Stomach (tissue), 9 donors: ENCODE measurements around the gene CYTH2. TPM values are rescaled to one million over a fixed set of nuclear protein-coding genes. Genes with fewer than 3 reads are reported as not detected.
A peak's percentile ranks its signal among the peaks of the same experiment; 100 is the strongest.

Source experiments
- DNase-seq, 2 donors: peaks; one replicate each; pipeline versions ENCODE4 v3.0.0 to v3.0.0-alpha.2; 2013 to 2019
- H3K27ac ChIP-seq, 5 donors: fragments of 200-600 bp in 4 of 5; sonication (generic) in 4 of 5; one replicate each; pipeline ENCODE4 v1.5.1; 2013 to 2019; ENCODE audit warnings: mild to moderate bottlenecking in 1 of 5, moderate library complexity in 1 of 5
- H3K27me3 ChIP-seq, 3 donors: fragments of 200-600 bp; sonication (generic); one replicate each; pipeline ENCODE4 v1.5.1; 2017 to 2019; ENCODE audit warnings: mixed run types in 1 of 3
- H3K36me3 ChIP-seq, 4 donors: fragments of 200-600 bp; sonication (generic); 1 replicate in 3 of 4; 2 replicates in 1 of 4; pipeline ENCODE4 v1.5.1; 2016 to 2019
- H3K4me1 ChIP-seq, 4 donors: fragments of 200-600 bp; sonication (generic); one replicate each; pipeline ENCODE4 v1.5.1; 2016 to 2019
- H3K4me3 ChIP-seq, 4 donors: fragments of 200-600 bp; sonication (generic) in 3 of 4; one replicate each; pipeline ENCODE4 v1.5.1; 2016 to 2019; ENCODE audit warnings: mild to moderate bottlenecking in 1 of 4
- H3K9me3 ChIP-seq, 4 donors: fragments of 200-600 bp; sonication (generic); one replicate each; pipeline ENCODE4 v1.5.1; 2016 to 2019
- CTCF ChIP-seq, 7 experiments: fragments of 450-650 bp in 4 of 7; fragments of 200-600 bp in 3 of 7; sonication (generic) in 3 of 7; IDR thresholded peaks; one replicate each; pipeline ENCODE4 v1.5.1; 2016 to 2019; ENCODE audit warnings: antibody characterized with exemption in 7 of 7, control low read depth in 2 of 7, mild to moderate bottlenecking in 1 of 7
- EP300 ChIP-seq: sonication (generic); formaldehyde crosslinking; IDR thresholded peaks from one replicate; pipeline ENCODE4 v1.6.1; 2017; ENCODE audit warnings: antibody characterized with exemption
- POLR2A ChIP-seq, 4 donors: fragments of 450-650 bp; IDR thresholded peaks; one replicate each; pipeline ENCODE4 v1.6.1; 2016; ENCODE audit warnings: antibody characterized with exemption in 4 of 4, control low read depth in 2 of 4, mild to moderate bottlenecking in 1 of 4, moderate library complexity in 1 of 4
- POLR2AphosphoS5 ChIP-seq, 3 donors: sonication (generic); formaldehyde crosslinking; IDR thresholded peaks; one replicate each; pipeline ENCODE4 v1.6.1; 2016; ENCODE audit warnings: antibody characterized with exemption in 3 of 3
- WGBS, 5 donors: extraction: QIAGEN DNeasy Blood & Tissue Kit in 3 of 5; methylation state at CpG; one replicate each; pipeline versions ENCODE4 v1.1.5 to v1.1.7; 2013 to 2018; 5-methylcytosine and 5-hydroxymethylcytosine counted together
- intact Hi-C: fragments of 100-400 bp; cut with DNase I; formaldehyde crosslinking; loops from one replicate; pipeline ENCODE4 v1.15.1; 2023; ENCODE audit warnings: low total_unique reads
- polyA plus RNA-seq, 3 donors: library from polyadenylated mRNA; stranded (reverse); fragments of 200-250 nt; gene quantifications; one replicate each; pipeline ENCODE4 v1.2.3, GENCODE V29; 2013
- total RNA-seq, 5 donors: library from RNA; depleted of rRNA; stranded (reverse); fragments of >200 nt; gene quantifications; one replicate each; pipeline versions ENCODE4 v1.1.0 to v1.2.3, GENCODE V29; 2014 to 2016
- donor health status: healthy with polysubstance abuse.
- donor health status: Bipolar disorder and iron deficiency.
- donor health status: healthy.

CYTH2 gene
- total and polyA plus RNA-seq, 8 donors: 39.3 to 229 (median 69.4) TPM

DNA sequence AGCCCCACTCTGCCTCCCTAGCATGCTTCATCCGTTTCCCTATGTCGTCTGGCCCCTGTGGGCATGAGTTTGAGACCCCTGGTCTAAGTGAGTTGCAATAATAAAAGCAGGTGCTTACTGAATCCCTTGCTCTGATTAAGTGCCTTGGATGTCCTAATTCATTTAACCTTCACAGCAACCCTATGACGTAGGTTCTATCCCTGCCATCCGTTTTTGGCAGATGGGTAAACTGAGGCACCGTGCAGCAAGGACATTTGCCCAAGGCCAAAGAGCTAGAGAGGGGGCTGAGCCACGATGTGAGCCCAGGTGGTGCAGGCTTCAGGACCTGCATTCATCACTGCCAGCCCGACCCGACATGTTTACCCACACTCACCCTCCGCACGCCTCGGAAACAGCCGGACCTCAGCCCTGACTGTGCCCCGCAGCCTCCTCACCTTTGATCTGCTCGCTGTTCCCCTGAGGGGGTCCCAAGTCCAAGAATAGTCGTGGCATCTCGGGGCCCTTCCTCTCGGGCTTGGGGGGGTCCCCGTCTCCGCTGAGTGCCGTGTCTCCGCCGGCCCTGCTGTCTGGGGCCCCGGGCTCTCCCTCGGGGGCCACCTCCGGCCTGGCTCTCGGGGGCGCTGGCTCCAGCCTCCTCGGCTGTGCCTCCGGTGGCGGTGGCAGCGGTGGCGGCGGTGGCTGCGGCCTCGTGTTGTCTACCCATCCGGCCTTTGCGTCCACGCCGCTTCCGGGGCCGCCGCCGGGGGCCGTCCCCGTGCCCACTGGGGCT lies 28.0 kb downstream of the CYTH2 start:
- Histone ChIP-seq H3K4me1 (peaks cover 30 to 71% (median 58%) of the 10 kb centered on the region in 4 donors), H3K27me3 (peaks cover 0 to 60% (median 29%) of the 10 kb centered on the region in 3 donors), H3K27ac (no peak overlapping the region), H3K36me3 (no peaks in the 10 kb centered on the region), H3K9me3 (no peaks in the 10 kb centered on the region), H3K4me3 (peak overlapping the region in 1 of 4 donors; percentile 5)
- intact Hi-C loops: no loop called here
- TF ChIP-seq EP300: no peak
- no peak for TF ChIP-seq CTCF (IDR thresholded peaks at IDR 0.05)
- no peak for TF ChIP-seq POLR2AphosphoS5 (IDR thresholded peaks at IDR 0.05)
- TF ChIP-seq POLR2A (IDR thresholded peaks at IDR 0.05): no peak
- peak in 1 of 2 donors; percentile 37 for DNase-seq
- 29 to 54% (median 48%) methylated on average over 22 to 45 of the region's 45 CpGs for WGBS, 5 donors

DNA sequence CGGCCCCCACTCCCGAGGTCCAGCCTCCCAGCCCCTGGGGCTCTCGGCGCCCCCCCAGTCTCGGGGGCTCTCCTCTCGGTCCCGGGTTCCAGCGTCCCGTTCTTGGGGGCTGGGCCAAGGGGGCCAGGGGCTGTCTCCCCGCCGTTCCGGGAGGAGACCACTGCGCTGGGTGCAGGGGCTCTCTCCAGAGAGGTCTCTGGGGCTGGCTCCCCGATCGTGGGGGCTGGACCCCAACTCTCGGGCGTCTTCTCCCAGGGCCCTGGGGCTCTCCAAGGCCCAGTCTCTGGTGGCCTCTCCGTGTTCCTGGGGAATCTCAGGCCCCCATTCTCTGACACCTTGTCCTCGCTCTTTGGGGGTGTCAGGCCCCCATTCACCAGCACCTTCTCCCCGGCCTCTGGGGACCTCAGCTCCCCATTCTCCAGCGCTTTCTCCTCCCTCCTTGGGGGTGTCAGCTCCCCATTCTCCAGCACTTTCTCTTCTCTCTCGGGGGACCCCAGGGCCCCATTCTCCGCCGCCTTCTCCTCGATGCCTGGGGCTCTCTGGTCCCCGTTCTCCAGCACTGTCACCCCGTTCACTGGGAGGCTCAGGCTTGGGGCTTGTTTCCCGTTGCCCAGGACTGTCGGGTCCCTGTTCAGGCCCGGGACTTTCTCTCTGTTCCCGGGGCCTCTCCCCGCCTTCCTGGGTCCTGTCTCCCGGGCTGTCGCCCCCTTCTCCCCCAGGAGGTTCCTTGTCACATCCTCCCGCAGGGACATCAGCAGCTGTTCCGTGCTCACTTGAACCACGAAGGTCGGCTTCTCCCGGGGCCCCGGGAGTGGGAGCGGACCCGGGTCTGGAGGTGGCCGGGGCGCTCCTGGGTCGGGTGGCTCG lies 28.8 kb downstream of the CYTH2 start:
- Histone ChIP-seq H3K4me1 (peaks cover 30 to 73% (median 52%) of the 10 kb centered on the region in 4 donors), H3K36me3 (no peaks in the 10 kb centered on the region), H3K9me3 (no peaks in the 10 kb centered on the region), H3K27me3 (peaks cover 0 to 65% (median 29%) of the 10 kb centered on the region in 3 donors), H3K4me3 (peak overlapping the region in 1 of 4 donors; percentile 5), H3K27ac (no peak overlapping the region)
- 42 to 80% (median 71%) methylated on average over 29 to 46 of the region's 46 CpGs for WGBS, 5 donors
- peak in 1 of 2 donors; percentile 3 for DNase-seq
- intact Hi-C loops: no loop called here
- TF ChIP-seq EP300: no peak
- TF ChIP-seq POLR2AphosphoS5 (IDR thresholded peaks at IDR 0.05): no peak
- no peak for TF ChIP-seq CTCF (IDR thresholded peaks at IDR 0.05)
- no peak for TF ChIP-seq POLR2A (IDR thresholded peaks at IDR 0.05)

DNA sequence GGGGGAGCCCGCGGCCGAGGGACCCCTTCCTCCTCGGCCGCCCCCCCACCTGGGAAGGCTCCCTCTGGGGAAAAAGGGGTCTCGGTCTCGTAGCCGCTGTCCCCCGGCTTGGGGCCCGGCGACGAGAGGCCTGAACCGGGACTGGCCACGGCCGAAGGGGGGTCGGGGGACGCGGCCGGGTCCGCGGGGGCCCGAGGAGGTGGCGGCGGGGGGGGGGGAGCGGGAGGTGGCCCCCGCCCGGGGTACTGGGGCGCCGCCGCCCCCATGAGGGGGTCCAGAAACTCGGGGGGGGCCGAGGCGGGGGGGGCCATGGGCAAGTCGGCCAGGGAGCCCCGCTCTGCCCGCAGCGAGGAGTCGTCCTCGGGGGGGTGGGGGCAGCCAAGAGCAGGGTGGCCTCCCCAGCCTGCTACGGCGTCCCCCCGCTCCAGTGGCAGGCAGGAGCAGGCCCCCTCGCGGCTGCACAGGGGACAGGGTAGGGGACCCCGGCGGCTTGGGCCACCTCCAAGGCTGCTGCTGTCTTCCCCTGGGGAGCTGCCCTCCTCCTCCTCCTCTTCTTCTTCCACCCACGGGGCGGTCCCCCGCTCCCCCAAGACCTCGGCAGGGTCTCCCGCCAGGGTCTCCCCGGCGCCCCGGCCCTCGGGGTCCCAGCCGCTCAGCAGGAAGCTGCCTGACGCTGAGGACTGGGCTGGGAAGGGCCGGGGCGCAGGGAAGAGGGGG lies 29.6 kb downstream of the CYTH2 start:
- H3K4me1 ChIP-seq: peaks cover 30 to 67% (median 51%) of the 10 kb centered on the region in 4 donors
- no peak overlapping the region for H3K27ac ChIP-seq
- H3K36me3 ChIP-seq: no peaks in the 10 kb centered on the region
- H3K9me3 ChIP-seq: no peaks in the 10 kb centered on the region
- H3K27me3 ChIP-seq: peaks cover 0 to 59% (median 29%) of the 10 kb centered on the region in 3 donors
- no peak for TF ChIP-seq POLR2AphosphoS5 (IDR thresholded peaks at IDR 0.05)
- TF ChIP-seq CTCF (IDR thresholded peaks at IDR 0.05): no peak
- TF ChIP-seq EP300: no peak
- TF ChIP-seq POLR2A (IDR thresholded peaks at IDR 0.05): no peak
- DNase-seq: peak in 1 of 2 donors; percentile 14
- intact Hi-C loops: no loop called here
- 38 to 61% (median 51%) methylated on average over 15 to 56 of the region's 59 CpGs for WGBS, 5 donors
- H3K4me3 ChIP-seq: peak overlapping the region in 1 of 4 donors; percentile 5
